Heart left ventricle (tissue), 16 donors: Measurements from ENCODE around the gene PIP5K1C. TPM values are rescaled to one million over a fixed set of nuclear protein-coding genes. Genes with fewer than 3 reads are reported as not detected.

Experiments used
- ATAC-seq, 4 donors: fragments of 200-7000 bp; cut with Tn5 transposase; one replicate each; pipeline ENCODE4 v1.9.1; 2020 to 2022; ENCODE audit warnings: moderate library complexity in 4 of 4, mild to moderate bottlenecking in 3 of 4, moderate number of reproducible peaks in 1 of 4
- DNase-seq, 5 donors: peaks; one replicate each; pipeline ENCODE4 v3.0.0-alpha.2; 2020
- H3K27ac ChIP-seq, 12 donors: fragments of 200-600 bp; sonication (generic) in 4 of 12; one replicate each; pipeline versions ENCODE4 v1.5.0 to v1.8.0; 2016 to 2022; ENCODE audit warnings: mild to moderate bottlenecking in 2 of 12
- H3K27me3 ChIP-seq, 9 donors: fragments of 200-600 bp; sonication (generic) in 2 of 9; one replicate each; pipeline versions ENCODE4 v1.5.1 to v1.8.0; 2016 to 2022; ENCODE audit warnings: mild to moderate bottlenecking in 3 of 9
- H3K36me3 ChIP-seq, 9 donors: fragments of 200-600 bp; sonication (generic) in 2 of 9; one replicate each; pipeline versions ENCODE4 v1.5.0 to v1.8.0; 2018 to 2022; ENCODE audit warnings: mild to moderate bottlenecking in 2 of 9
- H3K4me1 ChIP-seq, 12 donors: fragments of 200-600 bp; sonication (generic) in 4 of 12; one replicate each; pipeline versions ENCODE4 v1.5.0 to v1.8.0; 2016 to 2022; ENCODE audit warnings: mild to moderate bottlenecking in 3 of 12
- H3K4me3 ChIP-seq, 12 donors: fragments of 200-600 bp; sonication (generic) in 4 of 12; one replicate each; pipeline versions ENCODE4 v1.5.0 to v1.8.0; 2017 to 2022; ENCODE audit warnings: mild to moderate bottlenecking in 9 of 12, moderate library complexity in 4 of 12
- H3K9me3 ChIP-seq, 12 donors: fragments of 200-600 bp; sonication (generic) in 4 of 12; one replicate each; pipeline versions ENCODE4 v1.5.0 to v1.8.0; 2016 to 2022; ENCODE audit warnings: mild to moderate bottlenecking in 1 of 12
- POLR2A ChIP-seq, 2 donors: fragments of 450-650 bp; IDR thresholded peaks; one replicate each; pipeline ENCODE4 v1.6.1; 2017; ENCODE audit warnings: antibody characterized with exemption in 2 of 2, mild to moderate bottlenecking in 2 of 2, moderate library complexity in 2 of 2
- WGBS, 4 donors: extraction: QIAGEN DNeasy Blood & Tissue Kit in 2 of 4; methylation state at CpG; one replicate each; pipeline versions ENCODE4 v1.1.5 to v1.1.7; 2013 to 2018; 5-methylcytosine and 5-hydroxymethylcytosine counted together
- intact Hi-C, 10 donors: fragments of 100-400 bp; cut with DNase I; formaldehyde crosslinking; loops; one replicate each; pipeline versions ENCODE4 v1.11.1 to v1.14.2; 2022
- polyA plus RNA-seq, 2 donors: library from polyadenylated mRNA; stranded (reverse); fragments of 200-250 nt; gene quantifications; one replicate each; pipeline ENCODE4 v1.2.3, GENCODE V29; 2013
- total RNA-seq, 9 donors: library from RNA; depleted of rRNA in 2 of 9; stranded (reverse); fragments of >200 nt in 2 of 9; fragmentation: NEBNext Ultra II Directional in 3 of 9; extraction: Animal tissue kit (Norgen Biotek cat#: 25700) in 3 of 9; gene quantifications; one replicate each; pipeline versions ENCODE4 v1.1.0 to v1.2.4, GENCODE V29; 2016 to 2023
- TF ChIP-seq, protein P1 (sequence below), 12 donors: fragments of 200-600 bp; sonication (generic) in 4 of 12; IDR thresholded peaks; one replicate each; pipeline versions ENCODE4 v1.5.0 to v1.8.0; 2018 to 2022; ENCODE audit warnings: antibody characterized with exemption in 12 of 12, mild to moderate bottlenecking in 5 of 12
- donor health status: ischemic (EF 13 %, LVEDD 7.1; RV severe dilation, severe dysfunction).
- donor health status: healthy with polysubstance abuse.
- donor health status: DM: no; HTN: yes; CAD: no.
- donor health status: DM: no; HTN: no; CAD: no.
- donor health status: ischemic (EF 25% LVEDD 6.9; RV normal size, moderate dysfunction).
- donor health status: ischemic (EF 25% LVEDD 5.7; RV mildly dilated, moderate dysfunction).
- donor health status: healthy.
- donor health status: DM: yes; HTN: yes; CAD: no.
- donor health status: ischemic (EF 35%, LVEDD 5.7; RV mildly dilated, moderate dysfunction).
- donor health status: nonischemic (EF 11% LVEDD 7.7; RV severe dilation, severe dysfunction).
- donor health status: DM: yes; HTN: yes; CAD: no.
- donor health status: PGD.
- donor health status: ischemic (EF 29% LVEDD 5.4; RV normal size, mild dysfunction).
- donor health status: nonischemic (EF 23%, LVEDD 6.1; RV moderate dilation, normal function).

The PIP5K1C gene
- total and polyA plus RNA-seq, 11 donors, result 23.9 to 56.6 (median 36.3) TPM

DNA sequence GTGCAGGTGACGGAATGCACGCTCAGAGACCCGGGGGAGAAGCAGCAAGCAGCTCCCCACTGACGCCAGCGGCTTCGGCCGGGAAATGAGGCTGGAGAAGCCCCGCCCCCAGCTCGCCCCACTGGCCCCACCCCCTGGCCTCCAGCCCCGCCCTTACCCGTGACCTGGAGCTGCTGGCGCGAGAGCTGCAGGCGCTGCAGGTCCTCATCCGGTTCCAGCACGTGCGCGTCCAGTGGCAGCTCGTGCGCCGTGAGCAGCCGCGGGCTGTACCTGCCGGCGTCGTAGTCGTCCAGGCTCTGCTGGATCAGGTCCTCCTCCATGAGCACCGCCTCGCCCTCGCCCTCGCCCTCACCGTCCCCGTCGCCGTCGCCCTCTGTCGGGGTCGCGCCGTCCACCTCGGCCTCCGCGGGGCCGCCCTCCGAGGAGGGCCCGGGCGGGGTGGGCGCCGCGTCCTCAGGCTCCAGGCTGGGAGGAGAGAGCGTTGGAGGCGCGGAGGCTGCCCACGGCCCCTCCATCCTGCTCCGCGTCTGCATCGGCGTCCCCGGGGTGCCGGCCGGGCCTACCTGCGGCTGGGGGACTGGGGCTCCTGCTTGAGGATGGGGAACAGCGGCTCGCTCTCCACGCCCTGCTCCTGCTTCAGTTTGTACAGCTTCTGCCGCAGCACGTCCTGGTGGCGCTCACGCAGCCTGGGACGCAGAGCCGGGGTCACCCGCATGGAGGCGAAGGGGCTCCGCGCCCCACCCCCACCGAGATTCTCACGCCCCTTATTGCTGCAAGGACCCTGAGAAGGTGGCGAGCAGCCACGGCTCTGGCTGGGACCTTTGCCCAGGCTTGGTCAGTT is 87.1 kb downstream of the PIP5K1C start:
- no peaks in the 10 kb centered on the region for H3K27me3 ChIP-seq
- ATAC-seq, result no peak
- H3K4me3 ChIP-seq, result no peak overlapping the region
- H3K36me3 ChIP-seq, result peaks cover 0 to 56% (median 25%) of the 10 kb centered on the region in 9 donors
- no peaks in the 10 kb centered on the region for H3K9me3 ChIP-seq
- TF ChIP-seq, protein P1, sequence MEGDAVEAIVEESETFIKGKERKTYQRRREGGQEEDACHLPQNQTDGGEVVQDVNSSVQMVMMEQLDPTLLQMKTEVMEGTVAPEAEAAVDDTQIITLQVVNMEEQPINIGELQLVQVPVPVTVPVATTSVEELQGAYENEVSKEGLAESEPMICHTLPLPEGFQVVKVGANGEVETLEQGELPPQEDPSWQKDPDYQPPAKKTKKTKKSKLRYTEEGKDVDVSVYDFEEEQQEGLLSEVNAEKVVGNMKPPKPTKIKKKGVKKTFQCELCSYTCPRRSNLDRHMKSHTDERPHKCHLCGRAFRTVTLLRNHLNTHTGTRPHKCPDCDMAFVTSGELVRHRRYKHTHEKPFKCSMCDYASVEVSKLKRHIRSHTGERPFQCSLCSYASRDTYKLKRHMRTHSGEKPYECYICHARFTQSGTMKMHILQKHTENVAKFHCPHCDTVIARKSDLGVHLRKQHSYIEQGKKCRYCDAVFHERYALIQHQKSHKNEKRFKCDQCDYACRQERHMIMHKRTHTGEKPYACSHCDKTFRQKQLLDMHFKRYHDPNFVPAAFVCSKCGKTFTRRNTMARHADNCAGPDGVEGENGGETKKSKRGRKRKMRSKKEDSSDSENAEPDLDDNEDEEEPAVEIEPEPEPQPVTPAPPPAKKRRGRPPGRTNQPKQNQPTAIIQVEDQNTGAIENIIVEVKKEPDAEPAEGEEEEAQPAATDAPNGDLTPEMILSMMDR (IDR thresholded peaks at IDR 0.05), result no peak
- no peak for TF ChIP-seq POLR2A (IDR thresholded peaks at IDR 0.05)
- peaks cover 5 to 33% (median 19%) of the 10 kb centered on the region in 12 donors for H3K4me1 ChIP-seq
- peak in 1 of 5 donors; percentile 62 for DNase-seq
- WGBS, 4 donors, result 87 to 89% (median 88%) methylated on average over 57 to 79 of the region's 79 CpGs
- intact Hi-C loops, result loop anchor here in 2 of 10 donors (10.0 kb wide), 2 partner anchors 58 to 308 kb away; partner anchors contain the start of gene MFSD12 (in 1 of the 2)
- H3K27ac ChIP-seq, result peak overlapping the region in 1 of 12 donors; percentile 17

DNA sequence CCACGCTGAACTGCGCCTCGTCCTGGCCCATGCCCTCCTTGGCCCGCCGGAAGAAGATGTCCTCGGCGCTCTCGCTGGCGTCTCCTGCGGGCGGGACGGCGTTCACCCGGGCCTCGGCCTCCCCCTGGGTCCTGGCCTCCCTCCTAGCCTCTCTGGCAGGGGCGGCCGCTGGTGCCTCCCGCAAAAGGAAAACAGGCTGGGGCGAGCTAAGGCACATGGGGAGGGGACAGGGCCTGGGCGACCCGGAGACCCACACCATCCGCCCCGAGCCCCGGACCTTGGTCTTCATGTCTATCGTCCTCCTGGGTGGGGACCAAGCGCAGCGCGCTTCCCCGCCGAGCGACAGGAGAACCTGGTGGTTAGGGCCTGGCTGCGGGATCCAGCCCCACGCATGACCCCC is 87.9 kb downstream of the PIP5K1C start:
- intact Hi-C loops, result loop anchor here in 2 of 10 donors (10.0 kb wide), 2 partner anchors 58 to 308 kb away; partner anchors contain the start of gene MFSD12 (in 1 of the 2)
- H3K27me3 ChIP-seq, result no peaks in the 10 kb centered on the region
- H3K4me1 ChIP-seq, result peaks cover 5 to 35% (median 20%) of the 10 kb centered on the region in 12 donors
- no peaks in the 10 kb centered on the region for H3K9me3 ChIP-seq
- no peak for ATAC-seq
- H3K36me3 ChIP-seq, result peaks cover 0 to 53% (median 25%) of the 10 kb centered on the region in 9 donors
- no peak overlapping the region for H3K4me3 ChIP-seq
- TF ChIP-seq, protein P1 (IDR thresholded peaks at IDR 0.05), result no peak
- 96 to 97% (median 97%) methylated on average over 31 to 33 of the region's 33 CpGs for WGBS, 4 donors
- no peak overlapping the region for H3K27ac ChIP-seq
- peak in 1 of 5 donors; percentile 45 for DNase-seq

DNA sequence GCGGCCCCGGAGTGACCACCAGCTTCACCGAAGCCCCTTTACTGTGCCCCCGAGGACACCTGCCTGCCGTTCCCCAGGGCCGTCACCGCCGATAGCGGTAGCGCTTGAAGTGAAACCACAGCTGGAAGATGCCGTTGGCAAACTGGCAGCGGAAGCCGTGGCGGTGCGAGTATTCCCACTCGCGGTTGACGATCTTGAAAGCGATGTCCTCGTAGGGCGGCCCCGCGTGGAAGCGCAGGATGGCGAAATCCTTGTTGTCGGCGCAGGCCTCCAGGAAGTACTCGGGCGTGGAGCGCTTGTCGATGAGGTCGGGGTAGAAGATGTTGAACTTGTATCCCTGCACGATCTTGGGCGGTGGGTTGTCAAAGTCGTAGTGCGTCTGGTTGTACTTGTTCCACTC is 88.4 kb downstream of the PIP5K1C start:
- DNase-seq (peak in 1 of 5 donors; percentile 57), ATAC-seq (no peak)
- Histone ChIP-seq H3K9me3 (no peaks in the 10 kb centered on the region), H3K4me1 (peaks cover 5 to 37% (median 25%) of the 10 kb centered on the region in 12 donors), H3K4me3 (no peak overlapping the region), H3K36me3 (peaks cover 0 to 48% (median 24%) of the 10 kb centered on the region in 9 donors), H3K27ac (no peak overlapping the region), H3K27me3 (peaks cover 0 to 4% (median 0%) of the 10 kb centered on the region in 9 donors)
- intact Hi-C loops, result loop anchor here in 2 of 10 donors (10.0 kb wide), 2 partner anchors 57 to 307 kb away; partner anchors contain the start of gene MFSD12 (in 1 of the 2)
- 92 to 97% (median 96%) methylated on average over 35 to 36 of the region's 36 CpGs for WGBS, 4 donors
- no peak for TF ChIP-seq POLR2A (IDR thresholded peaks at IDR 0.05)
- TF ChIP-seq, protein P1 (IDR thresholded peaks at IDR 0.05), result no peak
